HG02759 (cell line): Measurements from ENCODE around the gene S100A13.
"Not testable (repeated sequence)": the region's sequence is repeated elsewhere in the genome, so short reads cannot be mapped to it uniquely, and the experiment has no call there.

Source experiments
- ATAC-seq: cut with Tn5 transposase; IDR thresholded peaks from one replicate; pipeline ENCODE4 v1.9.1; 2021; ENCODE audit warnings: mild to moderate bottlenecking, moderate library complexity; ENCODE audit not compliant: unreplicated experiment

The S100A13 gene

DNA sequence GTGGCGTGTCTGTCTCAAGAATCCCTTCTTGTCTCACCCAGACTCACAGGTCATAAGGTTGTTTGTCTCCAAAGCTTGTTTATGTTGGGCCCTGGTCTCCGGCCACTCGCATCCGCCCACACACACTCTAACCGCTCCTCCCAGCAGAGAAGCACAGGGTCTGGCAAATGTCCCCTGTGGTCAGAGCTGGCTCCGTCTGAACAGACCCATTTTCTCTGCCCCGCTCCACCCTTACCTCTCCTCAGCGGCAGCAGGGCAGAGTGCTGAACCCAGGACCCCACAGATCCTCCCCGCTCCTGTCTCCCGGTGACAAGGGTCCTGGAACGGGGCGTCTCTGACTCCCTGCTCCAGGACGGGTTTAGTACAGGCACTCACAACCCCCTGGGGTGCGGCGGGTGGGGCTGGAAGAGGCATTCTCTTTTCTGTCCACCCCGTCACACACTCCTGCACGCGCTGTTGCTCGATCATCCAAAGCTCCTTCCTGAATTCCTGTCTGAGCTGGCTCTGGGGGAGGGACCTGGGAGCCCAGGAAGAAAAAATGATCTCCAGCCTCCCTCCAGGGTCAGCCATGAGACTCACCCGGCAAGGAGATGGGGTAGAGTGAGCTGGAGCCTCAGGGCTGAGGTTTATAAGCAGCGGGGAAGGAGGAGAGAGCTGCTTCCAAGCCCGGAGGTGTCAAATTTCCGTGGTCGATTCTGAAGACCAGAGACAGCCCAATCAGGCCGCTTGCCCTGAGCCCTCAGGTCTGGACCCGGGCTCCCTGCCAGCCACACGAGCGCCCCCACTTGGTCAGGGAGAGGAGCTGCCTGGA is at the start of gene S100A13:
S100A13 (minus strand) TSS at position 602 of the 811 bp plus-strand sequence. CDS start 1,033 bp downstream, outside the sequence.
- no peak for ATAC-seq

DNA sequence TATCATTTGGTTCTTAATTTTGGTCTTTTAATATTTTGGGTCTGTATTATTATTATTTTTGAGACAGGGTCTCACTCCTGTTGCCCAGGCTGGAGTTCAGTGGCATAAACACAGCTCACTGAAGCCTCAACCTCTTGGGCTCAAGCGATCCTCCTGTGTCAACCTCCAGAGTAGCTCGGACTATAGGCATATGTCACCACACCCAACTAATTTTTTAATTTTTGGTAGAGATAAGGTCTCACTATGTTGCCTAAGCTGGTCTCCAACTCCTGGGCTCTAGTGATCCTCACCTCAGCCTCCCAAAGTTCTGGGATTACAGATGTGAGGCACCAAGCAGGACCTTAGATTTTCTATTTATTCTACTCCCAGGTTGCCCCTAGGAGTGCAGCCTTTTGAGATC is 46.2 kb upstream of the S100A13 start:
- ATAC-seq = no peak

DNA sequence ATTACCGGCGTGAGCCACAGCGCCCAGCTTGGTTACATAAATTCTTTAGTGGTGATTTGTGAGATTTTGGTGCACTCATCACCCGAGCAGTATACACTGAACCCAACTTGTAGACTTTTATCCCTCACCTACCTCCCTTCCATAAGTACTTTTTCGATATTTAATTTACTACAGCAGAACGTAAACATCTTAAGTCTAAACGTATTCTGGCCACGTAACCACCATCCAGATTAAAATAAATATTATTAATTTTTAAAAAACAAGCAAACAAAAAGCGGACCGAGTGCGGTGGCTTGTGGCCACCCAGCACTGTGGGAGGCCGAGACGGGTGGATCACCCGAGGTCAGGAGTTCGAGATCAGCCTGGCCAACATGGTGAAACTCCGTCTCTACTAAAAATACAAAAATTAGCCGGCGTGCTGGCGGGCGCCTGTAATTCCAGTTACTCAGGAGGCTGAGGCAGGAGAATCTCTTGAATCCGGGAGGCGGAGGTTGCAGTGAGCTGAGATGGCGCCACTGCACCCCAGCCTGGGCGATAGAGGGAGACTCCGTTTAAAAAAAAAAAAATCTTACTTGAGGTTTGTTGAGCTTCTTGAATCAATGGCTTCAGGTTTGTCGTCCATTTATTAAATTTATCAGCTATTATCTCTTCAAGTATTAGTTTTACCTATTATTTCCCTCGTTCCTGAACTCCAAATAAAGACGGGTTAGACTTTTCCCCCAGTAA is 44.5 kb upstream of the S100A13 start:
- not testable (repeated sequence) for ATAC-seq

DNA sequence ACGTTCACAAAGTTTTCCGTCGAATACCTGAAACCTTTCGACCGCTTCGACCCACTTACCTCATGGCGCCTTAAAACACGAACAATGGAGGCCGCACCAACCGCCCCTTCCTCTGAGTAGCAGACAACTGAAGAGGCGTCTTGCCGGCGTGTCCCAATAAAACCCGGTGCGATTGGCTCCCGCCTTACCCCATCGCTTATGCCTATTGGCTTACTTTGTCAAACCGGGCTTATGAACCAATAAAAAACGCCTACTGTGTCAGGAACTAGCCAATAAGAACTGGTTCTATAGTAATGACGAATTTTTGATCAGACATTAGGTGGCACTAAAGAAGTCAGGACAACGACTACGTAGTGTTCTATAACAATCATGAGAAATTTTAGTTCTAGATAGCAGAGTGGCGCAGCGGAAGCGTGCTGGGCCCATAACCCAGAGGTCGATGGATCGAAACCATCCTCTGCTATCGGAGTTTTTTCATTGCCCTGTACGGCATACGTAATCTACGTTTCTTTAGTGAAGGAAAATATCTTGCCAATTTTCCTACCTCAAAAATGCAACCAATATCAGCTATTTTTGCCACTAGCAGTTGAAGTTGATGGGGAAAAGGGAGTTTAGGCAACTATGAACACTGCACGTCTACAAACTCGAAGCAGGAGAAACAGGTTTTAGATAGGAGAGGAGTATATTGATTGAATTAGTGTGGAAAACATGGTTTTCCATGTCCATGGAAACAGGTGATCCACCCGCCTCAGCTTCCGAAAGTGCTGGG is 43.7 kb upstream of the S100A13 start, which contains the start of gene ILF2:
ILF2 (minus strand) TSS at position 135 of the 769 bp plus-strand sequence; CDS start at position 64, 71 bp downstream.
- peak; percentile 89 for ATAC-seq

DNA sequence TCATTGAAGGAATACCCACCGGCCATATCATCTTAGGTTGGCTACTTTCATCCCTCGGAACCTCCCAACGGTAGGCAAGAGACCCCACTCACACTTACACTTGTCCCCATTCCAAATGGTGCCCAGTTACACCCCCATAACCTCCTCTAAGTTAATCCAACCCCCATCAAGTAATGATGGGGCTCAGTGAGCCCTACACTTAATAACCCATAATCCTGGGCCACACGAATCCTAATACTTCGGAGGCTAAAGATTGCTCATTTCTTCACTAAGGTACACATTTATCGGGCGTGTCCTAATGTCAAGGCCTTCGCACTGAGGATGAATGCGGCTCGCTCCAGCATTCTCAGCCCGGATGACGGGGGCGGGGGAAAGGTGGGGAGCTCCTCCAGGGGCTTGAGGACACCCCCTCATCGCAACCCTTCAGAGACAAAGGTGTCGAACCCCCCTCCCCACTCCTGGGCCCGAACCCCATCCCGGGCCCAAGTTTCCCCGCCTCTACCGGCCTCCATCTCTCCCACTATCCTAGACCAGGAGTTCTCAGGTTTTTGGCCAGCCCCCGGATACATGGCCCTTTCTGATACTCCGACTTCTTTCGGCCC is 43.1 kb upstream of the S100A13 start:
- no peak for ATAC-seq

DNA sequence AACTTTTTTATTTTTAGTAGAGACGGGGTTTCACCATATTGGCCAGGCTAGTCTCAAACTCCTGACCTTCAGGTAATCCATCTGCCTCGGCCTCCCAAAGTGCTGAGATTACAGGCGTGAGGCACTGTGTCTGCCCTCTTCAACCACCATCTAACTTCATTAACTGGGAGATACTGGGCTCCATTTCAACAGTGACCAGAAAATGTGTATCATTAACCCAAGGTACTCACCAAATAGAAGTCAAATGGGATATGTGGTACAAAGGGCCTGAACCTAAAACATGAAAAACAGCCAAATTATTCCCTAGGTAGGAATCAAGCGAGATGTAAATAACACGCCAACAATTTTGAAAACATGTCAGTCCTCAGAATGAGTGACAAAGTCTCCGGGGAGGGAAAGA is 42.3 kb upstream of the S100A13 start:
- ATAC-seq = no peak

DNA sequence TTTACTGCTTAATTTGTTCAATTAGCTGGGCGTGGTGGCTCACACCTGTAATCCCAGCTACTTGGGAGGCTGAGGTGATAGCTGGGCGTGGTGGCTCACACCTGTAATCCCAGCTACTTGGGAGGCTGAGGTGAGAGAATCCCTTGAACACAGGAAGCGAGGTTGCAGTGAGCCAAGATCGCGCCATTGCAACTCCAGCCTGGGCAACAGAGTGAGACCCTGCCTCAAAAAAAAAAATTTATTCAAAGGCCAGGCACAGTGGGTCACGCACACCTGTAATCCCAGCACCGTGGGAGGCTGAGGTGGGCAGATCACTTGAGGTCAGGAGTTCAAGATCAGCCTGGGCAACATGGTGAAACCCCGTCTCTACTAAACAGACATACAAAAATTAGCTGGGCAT is 41.4 kb upstream of the S100A13 start:
- ATAC-seq = not testable (repeated sequence)

DNA sequence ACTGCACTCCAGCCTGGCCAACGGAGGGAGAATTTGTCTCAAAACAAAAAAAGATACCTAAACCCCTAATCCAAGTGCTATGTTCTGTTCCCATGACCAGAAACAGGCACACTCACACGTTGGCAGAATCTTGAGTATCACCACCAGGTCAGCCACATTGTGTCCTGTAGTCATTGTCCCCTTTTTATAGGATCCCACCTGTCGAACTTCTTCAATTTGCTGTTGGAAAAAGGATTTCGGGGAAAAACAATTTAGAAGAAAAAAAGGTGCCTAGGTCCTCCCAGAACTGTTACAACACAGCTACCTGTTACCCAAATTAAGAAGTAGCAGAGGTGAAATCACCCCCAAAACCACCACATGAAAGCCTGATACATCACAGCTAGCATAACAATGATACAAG is 40.1 kb upstream of the S100A13 start:
- ATAC-seq = no peak

DNA sequence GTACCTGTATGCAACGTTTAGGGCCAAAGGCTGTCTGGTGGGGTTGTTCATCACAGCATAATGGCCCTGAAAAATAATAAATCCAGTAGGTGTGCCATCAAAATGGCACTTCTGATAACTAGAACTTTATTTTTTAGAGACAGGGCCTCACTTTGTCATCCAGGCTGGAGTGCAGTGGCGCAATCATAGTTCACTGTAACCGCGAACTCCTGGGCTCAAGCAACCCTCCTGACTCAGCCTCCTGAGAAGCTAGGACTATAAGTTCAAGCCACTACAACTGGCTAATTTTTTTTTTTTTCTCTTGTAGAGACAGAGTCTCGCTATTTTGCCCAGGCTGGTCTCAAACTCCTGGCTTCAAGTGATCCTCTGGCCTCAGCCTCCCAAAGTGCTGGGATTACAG is 35.9 kb upstream of the S100A13 start:
- ATAC-seq = no peak

DNA sequence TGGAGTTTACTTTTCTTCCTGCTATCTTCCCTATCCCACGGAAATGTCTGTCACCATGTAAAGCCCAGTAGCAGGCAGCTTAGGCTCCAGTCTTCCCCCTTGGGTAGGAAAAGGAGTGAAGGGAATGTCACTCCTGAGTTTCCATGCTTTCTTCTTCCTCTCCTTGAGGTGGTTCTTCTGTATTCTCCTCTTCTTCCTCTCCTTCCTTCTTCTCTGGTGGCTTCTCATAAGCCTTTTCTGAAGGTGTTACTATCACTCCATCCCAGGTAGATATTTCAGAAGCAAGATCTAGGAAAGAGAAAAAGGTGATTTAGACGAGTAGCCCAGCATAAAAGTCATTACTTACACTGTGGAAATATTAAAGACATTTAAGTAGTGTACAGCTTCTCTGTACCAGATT is 35.0 kb upstream of the S100A13 start:
- ATAC-seq = no peak

DNA sequence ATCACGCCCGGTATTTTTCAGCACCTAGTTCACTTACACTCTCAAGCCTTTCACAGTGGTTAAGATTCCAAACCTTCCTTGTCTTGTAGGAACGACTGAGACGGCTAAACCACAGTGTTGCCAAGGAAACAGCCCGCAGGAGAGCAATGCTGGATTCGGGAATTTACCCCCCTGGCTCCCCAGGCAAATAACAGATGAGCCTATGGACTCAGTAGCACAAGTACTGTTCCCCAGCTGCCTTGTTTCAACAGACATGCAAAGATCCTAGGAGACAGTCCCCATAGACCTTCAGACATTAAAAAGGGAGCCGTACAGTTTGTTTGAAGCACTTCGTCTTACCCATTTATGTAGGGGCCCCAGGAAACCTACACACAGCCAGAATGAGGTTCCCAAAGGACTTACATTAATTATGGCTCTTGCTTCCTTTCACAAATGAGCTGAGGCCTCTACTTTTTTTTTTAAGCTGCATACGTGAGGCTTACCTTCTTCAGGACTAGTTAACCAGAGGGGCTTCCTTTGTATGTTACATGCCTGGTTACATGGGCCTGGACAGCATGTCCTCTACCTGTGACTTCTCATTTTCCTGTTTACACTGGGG is 33.9 kb upstream of the S100A13 start:
- ATAC-seq = no peak

DNA sequence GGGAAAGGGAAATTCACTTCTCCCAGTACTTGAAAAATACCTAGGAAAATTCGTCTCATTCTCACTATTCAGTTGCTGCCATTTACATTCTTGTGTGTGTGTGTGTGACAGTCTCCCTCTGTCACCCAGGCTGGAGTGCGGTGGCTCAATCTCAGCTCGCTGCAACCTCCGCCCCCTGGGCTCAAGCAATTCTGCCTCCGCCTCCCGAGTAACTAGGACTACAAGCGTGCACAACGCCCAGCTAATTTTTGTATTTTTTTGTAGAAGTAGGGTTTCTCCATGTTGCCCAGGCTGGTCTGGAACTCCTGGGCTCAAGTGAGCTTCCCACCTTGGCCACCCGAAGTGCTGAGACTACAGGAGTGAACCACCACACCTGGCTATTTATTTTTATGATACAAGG is 32.4 kb upstream of the S100A13 start:
- ATAC-seq = no peak

DNA sequence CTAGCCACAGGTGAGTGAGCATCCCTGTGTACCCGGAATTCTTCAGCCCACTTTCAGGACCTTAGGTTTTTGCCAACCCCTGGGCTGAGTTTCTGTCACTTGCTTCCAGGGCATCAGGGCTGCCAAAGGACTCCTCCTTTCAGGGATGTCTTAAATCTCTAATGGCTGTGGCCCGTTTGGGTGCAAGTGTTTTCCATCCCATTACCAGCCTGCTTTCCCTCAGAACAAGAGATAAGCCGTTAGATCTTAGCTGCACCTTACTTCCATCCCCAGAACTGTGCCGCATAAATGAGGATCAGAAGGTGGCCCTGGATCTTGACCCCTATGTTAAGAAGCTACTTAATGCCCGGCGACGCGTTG is 31.9 kb upstream of the S100A13 start:
- no peak for ATAC-seq

DNA sequence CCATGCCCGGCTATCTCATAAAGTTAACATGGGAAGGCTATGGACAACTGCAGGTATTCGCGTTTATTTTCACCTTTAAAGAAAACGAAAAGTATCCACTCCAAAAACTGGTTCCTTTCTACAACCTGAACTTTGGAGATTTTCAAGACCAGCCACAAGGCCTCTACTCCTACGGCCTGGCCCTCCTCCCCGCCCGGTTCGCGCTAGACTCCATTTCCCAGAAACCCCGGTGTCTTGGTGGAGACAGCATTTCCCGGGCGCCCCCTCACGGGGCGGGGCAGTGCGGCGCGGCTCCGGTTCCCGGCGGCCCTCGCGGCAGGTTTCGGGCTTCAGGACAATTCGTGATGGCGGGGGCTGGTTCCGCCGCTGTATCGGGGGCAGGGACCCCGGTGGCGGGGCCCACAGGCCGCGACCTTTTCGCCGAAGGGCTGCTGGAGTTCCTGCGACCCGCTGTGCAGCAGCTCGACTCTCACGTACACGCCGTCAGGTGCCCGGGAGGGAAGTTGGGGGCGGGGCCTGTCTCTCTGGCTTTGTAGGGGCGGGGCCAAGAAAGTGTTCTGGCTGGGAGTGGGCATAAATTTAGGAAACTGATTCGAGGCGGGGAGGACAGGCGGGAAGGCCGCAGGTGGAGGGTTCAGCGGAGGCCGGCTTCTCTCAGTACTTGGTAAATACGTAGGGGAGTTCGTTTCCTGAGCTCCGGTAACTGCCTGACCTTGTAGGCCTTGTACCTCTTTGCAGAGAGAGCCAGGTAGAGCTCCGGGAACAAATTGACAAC is 31.3 kb upstream of the S100A13 start, which contains the start of gene SNAPIN:
SNAPIN (plus strand) TSS at position 304 of the 775 bp plus-strand sequence; CDS start at position 345, 41 bp downstream.
- peak; percentile 93 for ATAC-seq

DNA sequence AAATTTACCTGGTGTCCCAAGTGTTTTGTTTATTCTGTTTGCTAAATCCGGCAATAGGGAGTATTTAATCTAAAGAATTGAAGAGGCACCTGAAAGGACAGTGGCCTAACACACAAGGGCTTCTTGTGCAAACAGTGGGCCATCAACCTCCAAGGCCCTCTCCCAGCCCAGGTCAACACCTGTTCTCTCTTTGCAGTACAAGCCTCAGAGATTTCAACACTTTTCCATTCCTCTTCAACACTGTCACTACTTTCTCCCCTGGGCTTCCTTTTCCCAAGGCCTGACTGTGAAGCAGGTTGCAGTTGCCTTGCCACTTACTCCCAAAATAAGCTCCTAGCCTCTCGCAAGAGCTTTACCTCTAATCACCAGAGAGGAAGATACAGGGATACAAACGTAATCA is 28.0 kb upstream of the S100A13 start:
- no peak for ATAC-seq

DNA sequence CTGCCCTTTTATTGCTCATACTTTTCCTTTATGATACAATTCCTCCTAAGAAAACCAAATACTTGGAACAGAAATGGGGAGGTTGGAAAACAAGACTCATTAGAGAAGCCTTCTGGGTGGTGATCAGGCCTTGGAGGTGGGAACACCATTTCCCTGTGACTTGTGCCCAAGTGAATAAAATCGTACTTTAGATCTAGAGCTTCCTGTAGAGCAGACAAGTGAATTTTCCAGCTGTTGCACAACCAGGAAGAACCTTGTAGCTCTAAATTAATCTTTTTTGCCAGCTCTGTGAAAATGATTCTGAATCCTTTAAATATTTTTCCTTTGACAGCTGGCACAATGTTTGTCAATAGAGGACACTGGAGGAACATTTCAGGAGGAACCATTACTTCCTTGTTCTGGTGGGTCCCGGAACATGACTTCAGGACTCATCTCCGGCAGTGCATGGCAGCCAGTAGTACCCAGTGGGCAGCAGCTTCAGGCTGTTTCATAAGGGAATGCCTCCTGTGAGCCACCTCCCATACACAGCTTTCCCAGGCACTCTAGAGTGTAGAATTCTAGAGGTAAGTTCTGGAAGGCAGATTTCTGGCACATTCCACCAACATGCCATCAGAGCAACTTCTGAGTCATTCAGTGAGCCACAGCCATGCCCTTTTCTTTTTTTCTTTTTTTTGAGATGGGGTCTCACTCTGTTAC is 25.6 kb upstream of the S100A13 start:
- no peak for ATAC-seq

DNA sequence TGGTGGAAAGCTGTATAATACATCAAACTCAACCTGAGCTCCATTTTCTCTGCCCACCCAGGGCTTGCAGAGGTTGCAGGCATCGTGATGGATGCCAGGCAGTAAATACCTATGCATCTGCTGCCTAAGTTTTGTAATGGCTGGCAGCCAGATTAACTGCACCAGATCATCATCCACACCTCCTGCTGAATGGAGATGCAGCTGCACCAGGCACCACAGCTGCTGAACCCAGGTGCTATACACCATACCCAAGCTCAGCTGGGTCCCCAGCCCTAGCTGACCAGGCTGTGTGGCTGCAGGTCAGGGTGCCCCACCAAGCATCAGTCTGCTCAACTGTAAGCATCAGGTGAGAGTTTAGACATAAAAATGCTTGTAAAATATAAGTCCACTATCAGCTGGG is 24.5 kb upstream of the S100A13 start:
- no peak for ATAC-seq

DNA sequence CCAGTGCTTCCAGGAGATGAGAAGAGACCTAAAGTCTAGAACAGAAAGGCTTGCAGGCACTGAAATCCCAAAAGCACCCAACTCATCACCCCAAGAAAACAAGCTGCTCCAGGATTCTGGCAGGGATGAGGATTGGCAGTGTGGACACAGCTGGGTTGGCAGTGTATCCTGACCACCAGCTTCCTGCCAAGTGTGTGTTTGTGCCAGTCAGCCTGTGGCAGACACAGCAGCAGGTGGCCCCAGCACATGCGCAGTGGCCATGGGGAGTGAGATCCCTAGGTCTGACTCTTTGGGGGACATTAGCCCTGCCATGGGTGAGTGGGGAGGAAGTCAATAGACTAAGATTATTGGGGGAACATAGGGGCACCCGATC is 22.5 kb upstream of the S100A13 start:
- ATAC-seq = no peak

DNA sequence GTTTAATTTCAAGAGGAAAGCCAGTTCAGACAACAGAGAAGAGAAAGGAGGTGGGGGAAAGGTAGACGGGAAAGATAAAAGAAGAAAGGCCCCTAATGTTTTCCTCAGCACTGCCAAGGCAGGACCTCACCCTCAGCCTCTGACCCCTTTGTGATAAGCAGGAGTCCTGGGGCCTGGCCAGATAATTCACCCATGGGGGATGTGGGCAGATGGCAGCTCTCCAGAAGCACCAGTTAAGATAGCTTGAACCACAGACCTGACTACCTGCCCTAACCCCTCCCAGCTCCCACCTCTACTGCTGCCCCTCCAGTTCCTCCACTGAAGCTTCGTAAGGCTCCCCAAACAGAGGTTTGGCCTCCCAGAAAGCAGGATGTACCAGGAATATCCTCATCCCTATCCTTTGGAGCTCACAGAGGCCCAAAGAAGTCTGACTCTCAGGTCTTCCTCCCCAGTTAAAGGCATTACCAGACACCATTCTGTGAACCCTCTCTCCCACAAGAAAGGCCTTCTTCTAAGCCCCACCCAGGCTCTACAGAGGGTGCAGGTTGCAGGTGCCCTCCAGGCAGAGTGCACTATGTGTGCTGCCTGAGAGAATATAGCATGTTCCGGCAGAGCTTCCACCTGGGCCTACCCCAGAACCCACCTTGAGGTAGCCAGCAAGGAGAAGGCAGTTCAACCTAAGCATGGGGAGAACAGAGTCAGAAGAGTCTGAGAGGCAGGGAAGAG is 22.0 kb upstream of the S100A13 start:
- ATAC-seq = no peak
